ENCODE data around the gene TTC39A.

TTC39A gene

DNA sequence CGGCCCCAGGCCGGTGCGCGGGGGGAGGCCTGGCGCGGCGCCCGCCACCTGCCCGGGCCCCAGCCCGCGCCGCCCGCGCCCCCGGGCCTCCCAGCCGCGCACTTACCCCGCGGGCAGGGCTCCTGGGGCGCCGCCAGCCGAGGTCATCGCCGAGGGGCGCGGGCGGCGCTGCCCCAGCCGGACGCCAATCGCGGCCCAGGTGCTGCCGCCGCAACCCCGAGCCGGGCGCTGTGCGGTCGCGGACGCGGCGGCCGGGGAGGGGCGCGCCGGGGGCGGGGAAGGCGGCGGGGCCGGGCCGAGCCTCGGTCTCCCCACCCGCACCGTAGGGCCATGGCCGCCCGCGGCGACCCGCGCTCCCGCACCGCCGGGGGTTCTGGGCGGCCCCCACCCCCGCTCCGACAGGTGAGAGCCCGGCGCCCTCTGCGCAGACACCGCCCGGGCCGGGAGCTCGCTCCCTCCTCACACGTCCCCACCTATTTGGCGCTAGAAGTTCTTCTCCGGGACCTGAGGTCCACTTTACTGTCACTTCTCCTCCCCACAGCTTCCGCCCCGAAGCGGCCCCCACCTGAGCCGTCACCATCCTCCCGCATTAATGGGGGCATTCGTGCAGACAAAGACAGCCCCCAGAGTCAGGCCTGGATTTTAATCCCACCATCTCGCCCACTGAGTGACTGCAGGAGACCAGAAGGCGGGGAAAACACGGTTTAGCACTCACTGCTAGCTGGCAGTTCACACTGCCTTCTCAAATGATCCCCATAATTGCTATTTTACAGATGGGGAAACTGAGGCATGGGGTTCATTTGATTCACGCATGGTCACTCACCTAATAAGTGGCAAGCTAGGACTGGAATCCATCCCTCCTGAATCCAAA, at the start of gene TTC39A:
Gene TTC39A, minus strand, starts transcription at position 232 of the 871 bp plus-strand sequence. Its CDS starts 85 bp downstream, at position 147.
- no peak for DNase-seq (ENCODE audit: low read depth)

DNA sequence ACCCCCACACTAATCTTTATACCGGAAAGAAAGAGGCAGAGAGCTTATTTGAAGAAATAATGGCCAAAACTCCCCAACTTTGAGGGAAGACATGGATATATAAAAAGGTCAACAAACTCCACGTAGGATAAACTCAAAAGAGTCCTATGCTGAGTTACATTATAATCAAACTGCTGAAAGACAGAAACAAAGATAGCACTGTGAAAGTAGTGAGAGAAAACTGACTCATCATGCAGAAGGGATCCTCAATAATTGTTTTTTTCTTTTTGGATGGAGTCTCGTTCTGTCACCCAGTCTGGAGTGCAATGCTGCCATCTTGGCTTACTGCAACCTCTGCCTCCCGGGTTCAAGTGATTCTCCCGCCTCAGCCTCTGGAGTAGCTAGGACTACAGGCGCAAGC, 48.5 kb upstream of the TTC39A start:
- no peak for DNase-seq (ENCODE audit: low read depth)

DNA sequence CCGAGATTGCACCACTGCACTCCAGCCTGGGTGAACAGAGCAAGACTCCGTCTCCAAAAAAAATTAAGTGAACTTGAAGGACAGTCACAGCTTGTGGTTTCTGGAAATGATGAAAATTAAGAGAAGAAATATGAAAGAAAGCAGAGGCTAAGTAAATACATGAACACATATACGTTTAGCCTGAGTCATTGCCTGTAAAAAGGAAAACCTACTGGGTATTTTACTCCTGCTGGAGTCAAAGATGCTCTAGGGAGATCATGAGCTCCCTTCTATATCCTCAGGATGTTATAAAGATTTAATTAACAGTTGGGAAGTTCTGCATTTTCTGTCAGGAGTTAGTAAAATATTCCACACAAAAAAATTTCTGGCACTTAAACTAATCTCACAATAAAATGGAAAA, 43.5 kb upstream of the TTC39A start:
- no peak for DNase-seq (ENCODE audit: low read depth)

DNA sequence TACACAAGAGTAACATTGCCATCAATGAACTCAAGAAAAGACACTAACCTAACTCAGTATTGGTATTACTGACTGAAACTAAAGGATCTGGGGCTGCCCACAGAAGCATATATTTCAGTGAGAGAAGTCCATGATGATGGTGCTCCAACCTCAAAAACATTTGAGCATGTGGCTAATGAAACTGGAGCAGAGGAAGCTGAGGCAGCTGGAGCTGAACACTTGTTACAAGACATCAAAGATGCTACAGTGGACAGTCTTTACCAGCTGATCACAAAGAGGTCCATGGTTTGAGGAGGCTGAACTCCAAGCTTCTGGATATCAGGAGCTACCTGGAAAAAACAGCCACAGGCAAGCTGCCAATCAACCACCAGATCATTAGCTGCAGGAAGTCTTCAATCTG, 42.2 kb upstream of the TTC39A start:
- no peak for DNase-seq (ENCODE audit: low read depth)

DNA sequence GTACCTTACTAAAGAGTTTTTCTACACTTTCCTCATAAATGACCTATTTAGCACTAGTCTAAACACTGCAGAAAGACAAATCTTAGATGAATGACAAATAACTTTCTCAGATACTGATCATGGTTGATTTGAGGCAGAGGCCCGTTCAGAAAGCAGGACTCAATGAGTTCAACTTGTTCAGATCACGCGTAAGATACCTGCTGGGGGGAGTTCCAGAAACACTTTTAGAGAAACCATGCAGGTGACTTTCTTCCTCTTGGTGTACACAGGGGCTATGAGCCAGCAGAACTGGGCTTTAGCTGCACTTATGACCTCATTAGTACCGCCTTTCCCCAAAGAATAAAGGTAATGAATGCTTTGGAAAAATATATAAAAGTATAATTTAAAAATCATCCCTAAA, 38.8 kb upstream of the TTC39A start:
- no peak for DNase-seq (ENCODE audit: low read depth)

- DNase-seq (ENCODE audit: low read depth) = no peak
Observed at GRCh38 chr1:51365774-51366173, 35.4 kb upstream of the TTC39A start.

DNA sequence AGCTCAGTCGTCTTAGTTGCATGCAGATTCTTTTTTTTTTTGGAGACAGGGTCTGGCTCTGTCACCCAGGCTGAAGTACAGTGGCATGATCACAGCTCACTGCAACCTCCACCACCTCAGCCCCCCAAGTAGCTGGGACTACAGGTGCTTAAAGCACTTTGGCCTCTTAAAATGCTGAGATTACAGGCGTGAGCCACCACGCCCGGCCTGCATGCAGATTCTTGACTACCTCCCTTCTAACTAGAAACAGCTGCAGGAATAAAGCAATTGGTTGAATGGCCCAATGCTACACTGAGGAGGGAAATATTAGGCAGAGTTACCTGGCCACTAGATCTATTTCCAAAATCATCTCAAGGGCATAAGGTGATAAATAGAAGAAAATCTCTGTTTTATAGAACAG, 29.5 kb upstream of the TTC39A start:
- no peak for DNase-seq (ENCODE audit: low read depth)

DNA sequence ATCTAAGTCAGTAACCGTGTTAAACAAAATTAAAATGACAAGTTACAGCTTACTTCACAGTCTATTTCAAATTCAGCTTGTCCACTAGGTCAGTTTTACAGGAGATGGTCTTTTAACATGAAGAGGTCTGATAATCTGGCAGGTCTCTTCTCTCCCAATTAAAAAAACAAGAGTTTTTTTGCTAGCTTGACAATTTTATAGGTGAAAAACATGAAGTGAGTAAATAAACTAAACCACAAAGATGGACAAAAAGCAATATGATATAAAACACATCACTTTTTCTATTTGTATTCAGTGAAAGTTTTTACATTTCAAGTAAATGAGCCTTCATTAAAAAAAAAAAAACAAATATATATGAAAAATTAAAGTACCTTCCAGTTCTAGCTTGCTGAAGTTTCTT, 25.0 kb upstream of the TTC39A start:
- DNase-seq (ENCODE audit: low read depth) = no peak

GRCh38 chr1:51354416-51354815, 24.1 kb upstream of the TTC39A start:
- DNase-seq (ENCODE audit: low read depth) = no peak

GRCh38 chr1:51351907-51352306, 21.5 kb upstream of the TTC39A start:
- no peak for DNase-seq (ENCODE audit: low read depth)

DNA sequence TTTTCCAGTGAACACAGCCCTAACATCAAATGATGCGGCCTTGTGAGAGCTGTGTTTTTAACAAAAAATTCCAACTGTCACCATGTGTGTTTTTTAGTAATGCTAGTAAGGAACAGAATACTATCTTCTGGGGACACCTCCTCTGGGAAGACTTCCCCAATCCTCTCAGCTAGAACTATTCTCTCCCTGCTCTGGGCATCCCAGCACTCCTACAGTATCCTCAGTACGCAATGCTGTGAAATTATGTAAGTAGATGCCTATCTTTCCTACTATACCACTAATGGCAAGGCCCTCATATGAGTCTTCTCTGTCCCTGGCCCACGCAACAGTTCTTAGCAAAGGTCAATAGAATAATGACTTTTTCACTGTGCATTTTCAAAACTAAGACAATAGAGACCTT, 19.5 kb upstream of the TTC39A start:
- no peak for DNase-seq (ENCODE audit: low read depth)

DNA sequence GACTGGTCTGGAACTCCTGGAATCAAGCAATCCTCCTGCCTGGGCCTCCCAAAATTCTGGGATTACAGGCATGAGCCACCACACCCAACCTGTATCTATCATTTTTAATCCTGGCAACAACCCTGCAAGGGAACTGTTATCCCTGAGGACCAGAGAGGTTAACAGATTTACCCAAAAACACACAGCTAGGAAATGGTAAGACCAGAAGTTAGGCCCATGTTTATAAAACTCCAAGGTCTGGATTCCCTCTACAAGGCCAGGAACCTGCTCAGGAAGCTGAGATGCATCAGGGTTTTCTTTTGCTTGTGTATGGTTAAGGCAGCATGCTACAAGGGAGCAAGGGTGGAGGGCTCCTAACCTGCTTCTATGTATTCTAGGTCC, 17.8 kb upstream of the TTC39A start:
- no peak for DNase-seq (ENCODE audit: low read depth)

DNA sequence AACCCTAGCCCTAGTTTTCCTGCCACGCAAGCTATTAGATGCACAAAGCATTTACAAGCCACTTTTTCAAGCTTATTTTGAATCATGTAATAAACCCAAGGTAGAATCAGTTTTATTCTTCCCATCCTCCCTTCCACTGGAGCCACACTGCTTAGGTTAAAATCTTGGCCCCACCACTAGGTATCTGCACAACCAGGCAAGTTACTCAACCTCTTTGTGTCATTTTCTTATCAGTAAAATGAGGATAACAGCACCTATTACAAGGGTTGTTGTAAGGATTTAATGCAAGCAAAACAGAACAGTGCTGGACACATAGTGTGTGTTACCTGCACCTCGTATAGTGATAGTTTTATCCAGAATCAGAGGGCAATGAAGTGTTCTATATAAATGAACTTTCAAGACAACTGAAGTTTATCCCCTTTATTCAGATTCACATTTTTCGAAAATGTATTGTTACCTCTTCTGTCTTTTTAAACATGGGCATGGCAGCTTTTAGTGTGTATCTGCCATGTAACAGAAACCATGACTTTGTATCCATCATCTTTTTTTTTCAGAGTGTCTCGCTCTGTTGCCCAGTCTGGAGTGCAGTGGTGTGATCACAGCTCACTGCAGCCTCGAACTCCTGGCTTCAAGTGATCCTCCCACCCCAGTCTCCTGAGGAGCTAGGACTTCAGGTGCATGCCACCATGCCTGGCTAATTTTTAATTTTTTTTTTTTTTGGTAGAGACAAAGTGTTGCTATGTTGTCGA, 17.2 kb upstream of the TTC39A start:
- no peak for DNase-seq (ENCODE audit: low read depth)

GRCh38 chr1:51346086-51346942, 16.0 kb upstream of the TTC39A start:
- no peak for DNase-seq (ENCODE audit: low read depth)

GRCh38 chr1:51345300-51345687, 14.9 kb upstream of the TTC39A start:
- DNase-seq (ENCODE audit: low read depth) = no peak

DNA sequence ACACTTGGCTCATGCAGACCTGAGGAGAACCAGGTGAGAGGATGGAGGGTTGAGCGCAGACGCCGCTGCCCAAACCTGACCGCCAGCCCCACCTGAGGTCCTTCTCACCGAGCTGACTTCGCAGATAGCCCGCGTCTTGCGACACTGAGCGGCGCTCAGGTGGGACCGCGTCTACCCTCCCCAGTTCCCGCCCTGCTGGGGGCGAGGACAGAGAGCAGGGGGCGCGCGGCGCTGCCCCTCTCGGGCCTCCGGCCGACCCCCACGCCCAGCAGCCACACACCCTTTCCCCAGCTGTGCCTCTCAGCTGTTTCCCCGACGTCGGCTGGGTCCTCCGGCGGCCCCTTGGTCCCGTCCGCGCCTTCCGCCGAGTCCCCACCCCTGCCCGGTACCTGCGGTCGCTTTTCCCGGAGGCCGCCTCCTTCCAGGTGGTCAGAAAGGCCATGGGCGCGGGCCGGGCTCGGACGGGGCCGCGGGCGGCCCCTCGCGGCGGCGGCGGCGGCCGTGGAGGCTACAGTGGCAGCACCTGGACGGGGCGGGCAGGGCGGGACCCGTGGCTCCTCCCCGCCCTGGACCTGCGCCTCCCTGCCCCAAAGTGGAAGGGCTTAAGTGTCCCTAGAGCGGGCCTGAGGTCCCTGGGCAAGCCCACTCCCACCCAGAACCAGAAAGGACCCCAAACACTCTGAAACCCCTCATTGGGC, 14.4 kb upstream of the TTC39A start:
- DNase-seq (ENCODE audit: low read depth) = no peak

GRCh38 chr1:51344276-51344601, 13.9 kb upstream of the TTC39A start:
- DNase-seq (ENCODE audit: low read depth) = no peak

DNA sequence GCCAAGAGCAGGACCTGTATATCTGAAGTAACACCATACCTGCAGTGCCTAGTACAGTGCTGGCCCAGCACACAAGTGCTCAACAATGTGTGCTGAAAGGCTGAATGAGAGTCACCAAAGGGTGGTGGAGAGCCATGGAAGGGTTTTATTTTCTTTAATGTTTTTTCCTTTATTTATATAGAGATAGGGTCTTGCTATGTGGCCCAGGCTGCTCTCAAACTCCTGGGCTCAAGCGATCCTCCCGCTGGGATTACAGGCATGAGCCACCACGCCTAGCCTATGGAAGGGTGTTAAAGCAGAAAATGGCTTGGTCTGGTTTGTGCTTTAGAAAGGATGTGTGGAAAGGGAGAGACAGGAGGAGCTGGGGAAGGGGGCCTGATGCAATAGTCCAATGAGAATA, 13.3 kb upstream of the TTC39A start:
- DNase-seq (ENCODE audit: low read depth) = no peak

DNA sequence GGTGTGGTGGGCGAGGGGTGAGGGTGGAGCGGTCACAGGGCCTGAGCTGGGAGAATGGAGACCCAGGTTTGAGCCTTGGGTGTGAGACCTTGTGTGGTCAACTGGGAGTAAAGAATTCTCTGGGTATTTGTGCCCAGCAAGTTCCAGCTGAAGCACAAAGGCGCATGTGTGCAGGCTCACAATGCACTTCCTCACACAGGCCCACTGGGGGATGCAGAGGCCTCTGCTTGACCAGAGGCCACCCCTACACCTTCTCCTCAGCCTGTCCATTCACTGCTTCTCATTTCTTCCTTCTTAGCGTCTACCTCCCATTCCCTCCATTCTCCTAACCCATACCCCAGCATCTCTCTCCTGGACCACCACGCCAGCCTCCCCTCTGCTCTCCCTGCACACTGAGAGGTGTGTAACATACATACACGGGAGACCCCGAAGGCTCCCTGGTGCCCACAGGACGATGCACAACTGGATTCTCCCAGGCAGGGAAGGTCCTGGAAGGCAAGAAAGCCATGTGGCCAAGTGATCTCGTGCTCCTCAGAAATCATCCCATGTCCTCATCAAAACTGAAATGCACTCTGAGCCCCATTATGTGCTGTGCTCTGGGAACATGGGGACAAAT, 12.3 kb upstream of the TTC39A start:
- DNase-seq (ENCODE audit: low read depth) = no peak

DNA sequence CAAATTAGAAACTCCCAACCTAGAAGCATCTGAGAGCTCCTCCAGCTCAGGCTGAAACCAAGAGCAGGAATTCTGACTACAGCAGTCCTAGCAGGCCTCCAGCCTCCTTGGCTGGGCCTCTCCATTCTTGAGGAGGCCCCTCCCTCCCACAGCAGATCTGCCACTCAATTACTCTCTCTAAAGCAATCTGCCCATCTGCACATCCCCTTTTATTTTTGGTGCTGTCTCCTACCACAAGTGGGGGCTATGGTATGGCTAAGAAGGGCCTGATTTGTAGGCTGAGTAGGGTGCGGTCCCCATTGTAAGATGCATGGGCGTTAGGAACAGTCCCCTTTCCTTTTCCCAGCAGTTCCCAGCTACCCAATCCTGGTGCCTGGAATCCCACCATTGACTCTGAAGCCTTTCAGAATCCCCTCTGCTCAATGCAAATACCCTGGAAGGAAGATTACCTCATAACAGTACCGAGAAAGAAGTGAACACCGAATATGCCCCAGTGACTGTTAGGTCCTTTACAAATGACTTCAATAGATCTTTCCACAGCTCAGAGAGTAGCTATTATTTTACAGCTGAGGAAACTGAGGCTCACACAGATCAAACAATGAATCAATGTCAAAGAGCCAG, 11.6 kb upstream of the TTC39A start:
- DNase-seq (ENCODE audit: low read depth) = no peak

- DNase-seq (ENCODE audit: low read depth) = no peak
Observed at GRCh38 chr1:51340380-51340779, 10.0 kb upstream of the TTC39A start.

Measured in CMK (cell line).